NCI-H748 (cell line): ENCODE data around the gene FAF2.
"Not testable (repeated sequence)": the region's sequence is repeated elsewhere in the genome, so short reads cannot be mapped to it uniquely, and the experiment has no call there.

Experiments
- DNase-seq: peaks from one replicate; lab custom pipeline; 2025; ENCODE audit not compliant: unreplicated experiment; lab: John Stamatoyannopoulos, UW

Gene FAF2

DNA sequence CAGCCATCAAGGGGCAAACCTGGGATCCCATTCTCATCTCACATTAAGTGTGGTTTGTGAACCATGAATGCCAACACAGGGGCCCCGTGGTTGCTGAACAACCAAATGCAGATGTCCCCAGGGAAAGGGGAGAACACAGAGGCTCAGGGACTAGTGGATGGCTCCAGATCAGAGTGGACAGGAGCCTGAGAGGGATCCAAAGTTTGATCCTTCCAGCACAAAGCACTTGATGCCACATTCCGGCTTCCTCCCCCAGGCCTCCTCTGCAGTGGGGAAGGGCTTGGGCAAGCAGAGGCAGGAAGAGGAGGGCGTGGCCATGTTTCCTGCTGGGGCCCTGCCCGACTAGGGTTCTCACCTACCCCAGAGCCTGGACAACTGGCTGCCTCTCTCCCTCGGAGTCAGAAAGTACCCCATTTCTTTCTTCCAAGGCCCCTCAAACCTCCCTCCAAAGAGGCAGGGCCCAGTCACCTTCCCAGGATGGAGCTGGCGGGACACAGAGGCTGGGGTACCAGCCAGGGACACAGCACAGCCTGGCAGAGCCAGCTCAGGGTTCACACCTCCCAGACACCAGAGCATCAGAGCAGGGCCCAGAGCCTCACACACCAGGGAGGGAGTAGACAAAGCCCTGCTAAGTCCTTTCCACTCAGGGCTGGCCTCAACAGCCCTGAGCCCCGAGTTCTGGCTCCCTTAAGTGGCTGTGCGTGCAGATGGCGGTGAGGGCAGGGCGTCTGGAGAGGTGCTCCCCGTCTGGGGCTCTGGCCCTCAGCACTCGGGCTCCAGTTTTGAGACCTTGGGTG is 93.4 kb downstream of the FAF2 start:
- peak; percentile 44 for DNase-seq

DNA sequence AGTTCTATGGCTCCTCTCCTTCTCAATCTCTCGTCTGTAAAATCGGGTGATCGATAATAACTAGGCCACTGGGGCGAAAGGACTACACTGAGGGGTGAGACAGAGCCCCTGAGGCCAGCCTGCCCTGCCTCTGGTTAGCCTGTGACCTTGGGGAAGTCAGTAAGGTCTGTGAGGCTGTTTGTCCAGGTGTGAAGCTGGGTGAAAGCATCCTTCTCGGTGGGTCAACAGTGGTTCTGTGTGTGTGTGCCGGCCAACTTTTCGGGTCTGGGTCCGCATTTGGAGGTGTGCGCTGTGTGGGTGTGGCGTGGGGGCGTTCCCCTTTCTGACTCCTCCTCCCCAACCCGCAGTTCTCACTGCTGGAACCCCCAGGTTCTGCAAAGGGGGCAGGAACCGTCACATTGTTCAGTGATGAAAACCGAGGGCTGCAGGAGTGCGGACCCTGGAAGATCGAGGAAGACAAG is 94.0 kb downstream of the FAF2 start:
- no peak for DNase-seq

DNA sequence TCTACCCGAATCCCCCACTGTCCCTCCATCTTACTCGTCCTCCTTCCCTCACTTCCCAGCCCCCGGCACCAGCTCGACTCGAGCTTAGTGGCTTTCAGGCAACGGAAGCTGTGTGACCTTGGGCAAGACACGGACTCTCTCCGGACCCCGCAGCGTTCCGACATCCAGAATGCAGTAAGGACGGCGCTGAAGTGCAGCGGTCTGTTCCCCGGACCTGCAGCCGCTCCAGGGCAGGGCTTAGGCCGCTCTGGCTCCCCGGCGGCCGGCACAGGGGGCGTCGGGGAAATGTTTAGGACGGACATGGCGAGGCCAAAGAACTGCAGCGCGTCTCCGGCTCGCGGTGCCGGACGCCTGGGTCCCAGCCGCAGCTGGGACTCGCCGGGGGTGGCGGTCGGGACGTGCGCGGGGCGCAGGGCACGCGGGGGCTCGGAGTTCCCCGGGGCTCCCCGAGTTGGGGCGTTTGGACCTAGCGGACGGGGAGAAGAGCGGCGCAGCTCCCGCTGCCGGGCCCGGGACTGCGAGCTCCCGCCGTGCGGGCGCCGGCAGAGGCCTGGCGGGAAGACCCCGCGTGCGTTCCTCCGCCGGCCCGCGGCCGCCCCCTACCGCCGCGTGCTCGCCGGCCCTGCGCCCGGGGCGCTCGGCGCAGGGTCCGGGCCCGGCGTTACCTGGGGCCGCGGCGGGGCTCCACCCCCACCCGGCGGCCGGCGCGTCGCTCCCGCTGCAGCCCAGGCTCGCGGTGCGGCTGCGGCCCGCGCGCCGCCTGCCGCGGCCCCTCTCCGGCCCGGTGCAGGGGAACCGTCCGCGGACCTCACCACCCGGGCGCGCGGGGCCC is 94.6 kb downstream of the FAF2 start:
- DNase-seq, result peak; percentile 69

DNA sequence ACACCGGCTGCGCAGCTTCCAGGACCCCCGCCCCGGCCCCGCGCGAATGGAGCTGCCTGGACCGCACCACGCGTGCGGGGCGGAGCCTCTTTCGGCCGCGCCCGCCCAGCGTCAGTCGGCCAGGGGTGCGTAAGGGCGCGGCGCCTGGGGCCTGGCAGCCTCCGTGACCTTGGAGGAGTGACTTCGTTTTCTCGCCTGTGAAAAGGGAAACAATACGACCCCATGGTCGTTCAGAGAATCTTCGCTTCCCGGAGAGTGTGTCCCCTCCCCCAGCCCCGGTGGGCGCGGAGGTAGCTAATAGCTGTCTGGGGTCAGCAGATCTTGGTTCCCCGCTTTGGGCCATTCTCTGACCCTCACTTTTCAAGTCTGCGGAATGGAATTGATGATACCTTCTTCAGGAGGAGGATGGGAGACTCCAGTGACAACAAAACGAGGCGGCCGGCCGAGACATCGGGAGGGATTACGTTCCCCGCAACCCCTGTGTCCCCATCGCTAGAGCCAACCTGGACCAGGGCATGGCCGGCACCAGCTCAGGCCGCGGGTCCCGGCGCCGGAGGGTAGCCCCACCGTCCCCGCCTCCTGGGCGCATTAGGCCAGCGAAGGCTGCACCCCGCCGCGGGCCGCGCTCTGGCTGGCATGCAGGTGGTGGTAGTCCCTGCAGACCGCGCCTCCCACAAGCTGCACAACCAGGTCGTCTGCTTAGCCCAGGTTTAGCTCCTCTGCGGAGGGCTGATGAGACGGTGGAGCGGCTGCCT is 95.4 kb downstream of the FAF2 start:
- peak; percentile 89 for DNase-seq

DNA sequence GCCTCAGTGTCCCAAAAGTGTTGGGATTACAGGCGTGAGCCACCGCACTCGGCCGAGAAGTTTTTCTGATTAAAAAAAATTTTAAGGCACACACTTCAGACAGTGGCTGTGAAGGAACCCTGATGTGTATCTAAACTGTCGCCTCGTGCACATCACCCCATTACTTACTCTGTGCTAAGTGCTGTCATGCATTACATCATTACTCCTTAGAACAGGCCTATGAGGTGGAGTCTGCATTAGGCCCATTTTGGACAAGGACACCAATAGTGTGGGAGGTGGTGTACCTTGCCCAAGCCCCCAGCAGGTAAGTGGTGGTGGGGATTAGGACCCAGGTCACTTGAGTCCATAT is 97.2 kb downstream of the FAF2 start:
- no peak for DNase-seq

DNA sequence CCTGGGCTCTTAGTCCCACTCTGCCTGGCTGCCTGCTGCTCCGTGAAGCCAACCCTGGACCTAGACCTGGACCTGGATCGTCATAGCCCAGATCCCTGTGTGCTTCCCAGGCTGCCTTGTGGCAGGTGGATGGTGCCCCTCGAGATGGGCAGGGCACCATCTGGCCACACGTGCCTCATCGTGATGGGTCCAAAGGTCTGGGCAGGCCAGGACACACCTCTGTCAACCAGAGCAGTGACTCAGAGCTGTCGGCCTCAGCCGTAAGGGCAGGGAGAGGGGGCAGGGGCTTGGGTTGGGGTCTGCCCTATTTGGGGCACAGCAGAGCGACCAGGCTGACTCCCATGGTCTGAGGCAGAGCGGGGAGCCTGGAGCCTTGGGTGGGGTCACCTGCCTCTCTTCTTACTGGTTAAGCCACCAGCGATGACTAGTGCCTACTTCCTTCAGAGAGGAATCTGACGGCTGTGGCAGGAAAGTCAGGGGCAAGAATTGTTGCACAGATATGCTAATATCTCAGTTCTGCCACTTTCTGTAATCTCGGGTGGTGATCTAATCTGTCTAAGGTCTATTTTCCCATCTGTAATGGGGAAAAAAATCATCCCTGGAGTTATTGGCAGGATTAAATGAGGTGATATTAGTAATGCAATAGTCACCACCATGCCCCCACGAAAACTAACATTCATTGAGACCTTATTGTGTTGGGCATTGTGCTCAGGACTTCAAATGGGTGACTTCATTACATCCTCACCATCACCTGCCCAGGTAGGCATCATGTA is 97.7 kb downstream of the FAF2 start:
- no peak for DNase-seq

DNA sequence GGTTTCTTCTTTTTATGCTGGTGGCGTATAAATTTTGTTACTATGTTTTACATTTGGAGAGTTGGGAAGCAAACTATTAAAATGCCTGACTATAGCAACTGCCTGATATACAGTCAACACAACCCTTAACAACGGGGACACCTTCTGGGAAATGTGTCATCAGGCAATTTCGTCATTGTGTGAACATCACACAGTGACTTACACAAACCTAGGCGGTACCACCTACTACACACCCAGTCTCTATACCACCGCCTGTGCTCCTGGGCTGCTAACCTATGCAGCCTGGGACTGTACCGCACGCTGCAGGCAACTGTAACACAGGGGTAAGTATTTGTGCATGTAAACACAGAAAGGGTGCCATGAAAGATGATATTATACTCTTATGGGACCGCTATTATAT is 99.6 kb downstream of the FAF2 start:
- no peak for DNase-seq

DNA sequence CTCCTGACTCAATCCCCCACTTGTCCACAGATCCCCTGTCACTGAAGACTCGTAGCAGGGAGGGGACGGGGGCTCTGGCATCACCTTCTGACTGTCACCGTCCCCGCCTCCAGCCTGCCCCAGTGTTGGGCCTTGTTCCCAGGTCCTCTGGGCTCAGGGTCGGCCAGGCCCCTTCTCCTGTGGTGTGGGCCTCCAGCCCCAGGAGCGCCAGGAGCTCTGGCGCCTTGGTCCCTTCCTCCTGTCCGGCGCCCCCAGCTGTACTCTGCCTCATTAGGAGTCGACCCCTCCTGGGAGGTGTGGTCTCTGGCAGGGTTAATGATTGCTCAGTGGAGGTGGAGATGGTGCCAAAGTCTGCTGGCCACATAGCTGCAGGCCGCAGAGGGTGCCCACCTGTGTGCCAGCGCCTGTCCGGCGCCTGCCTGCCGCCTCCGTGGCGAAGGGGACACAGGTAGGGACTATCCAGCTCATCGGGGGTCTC is 100.8 kb downstream of the FAF2 start, which contains the start of gene CDHR2:
TSS of gene CDHR2 (plus strand) at position 376 of the 478 bp plus-strand sequence. CDS start 16,011 bp downstream, outside the sequence.
- no peak for DNase-seq

DNA sequence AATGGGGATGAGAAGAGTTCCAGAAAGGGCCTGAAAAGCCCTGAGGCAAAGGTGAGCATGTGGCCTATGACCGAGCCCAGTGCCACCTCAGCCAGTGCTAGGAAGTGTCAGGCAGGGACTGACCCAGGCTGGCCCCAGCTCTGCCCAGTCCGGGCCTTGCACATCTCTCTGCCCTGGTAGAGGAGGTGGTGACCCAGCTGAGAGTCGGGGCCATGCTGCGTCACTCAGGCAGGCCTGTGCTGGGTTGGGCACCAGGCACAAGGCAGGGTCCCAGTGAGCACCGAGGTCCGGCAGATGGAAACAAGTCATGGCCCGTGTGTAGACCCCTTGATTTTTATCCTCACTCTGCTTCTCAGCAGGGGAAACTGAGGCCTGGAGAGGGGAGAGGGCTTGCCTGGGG is 101.7 kb downstream of the FAF2 start:
- DNase-seq, result no peak

DNA sequence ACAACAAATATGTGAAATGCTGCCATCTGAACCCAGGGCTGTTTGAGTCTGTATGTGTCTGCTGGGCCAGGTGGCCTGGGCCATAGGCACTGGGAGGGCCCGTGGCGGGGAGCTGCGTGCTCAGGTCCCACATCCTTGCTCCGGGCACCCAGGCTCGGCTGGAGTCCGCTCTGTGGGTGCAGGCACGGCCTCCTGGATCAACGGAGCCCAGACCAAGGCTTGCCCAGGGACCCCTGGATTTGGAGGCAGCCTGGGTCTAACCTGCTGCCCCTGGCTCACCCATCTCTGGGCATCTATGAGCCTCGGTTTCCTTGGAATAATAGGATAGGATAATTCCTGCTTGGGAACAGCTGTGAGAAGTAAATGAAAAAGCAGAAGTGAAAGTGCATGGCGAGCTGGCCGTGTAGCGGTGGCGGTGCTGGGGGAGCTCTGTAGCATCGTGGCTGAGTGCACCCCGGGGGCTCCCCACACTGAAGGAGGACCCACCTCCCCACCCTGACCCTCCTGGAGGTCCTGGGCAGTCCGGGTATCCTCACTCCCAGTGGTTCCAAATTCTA is 102.2 kb downstream of the FAF2 start:
- no peak for DNase-seq

DNA sequence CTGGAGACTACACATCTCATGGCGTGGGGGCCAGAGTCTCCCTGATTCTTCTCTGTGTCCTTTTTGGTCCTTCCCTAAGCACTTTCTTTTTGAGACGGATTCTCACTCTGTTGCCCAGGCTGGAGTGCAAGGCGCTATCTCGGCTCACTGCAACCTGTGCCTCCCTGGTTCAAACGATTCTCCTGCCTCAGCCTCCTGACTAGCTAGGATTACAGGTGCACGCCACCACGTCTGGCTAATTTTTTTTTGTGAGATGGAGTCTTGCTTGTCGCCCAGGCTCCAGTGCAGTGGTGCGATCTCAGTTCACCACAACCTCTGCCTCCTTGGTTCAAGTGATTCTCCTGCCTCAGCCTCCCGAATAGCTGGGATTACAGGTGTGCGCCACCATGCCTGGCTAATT is 102.8 kb downstream of the FAF2 start:
- DNase-seq, result not testable (repeated sequence)

DNA sequence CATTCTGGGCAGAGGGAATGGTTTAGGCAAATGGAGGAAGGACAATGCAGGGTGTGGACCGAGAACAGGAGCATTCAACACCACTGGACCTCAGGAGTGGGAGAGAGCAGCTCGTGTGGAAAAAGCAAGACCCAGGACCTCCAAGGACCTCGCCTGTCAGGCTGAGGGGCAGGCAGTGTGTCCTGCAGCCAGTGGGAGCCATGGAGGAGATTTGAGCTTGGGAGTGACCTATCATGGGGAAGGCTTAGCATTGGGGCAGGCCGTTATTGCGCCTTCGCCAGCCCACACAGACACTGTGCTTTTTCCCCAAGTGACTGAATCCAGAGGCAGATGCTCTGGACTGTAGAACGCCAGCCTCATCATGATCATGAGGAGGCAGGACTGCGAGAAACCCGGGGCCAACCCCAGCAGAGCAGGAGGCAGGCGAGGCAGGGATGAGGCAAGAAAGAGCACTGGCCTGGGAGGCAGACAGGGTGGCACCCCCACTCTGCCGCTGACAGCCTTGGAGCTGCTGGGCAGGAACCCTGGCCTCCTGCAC is 104.2 kb downstream of the FAF2 start:
- no peak for DNase-seq

DNA sequence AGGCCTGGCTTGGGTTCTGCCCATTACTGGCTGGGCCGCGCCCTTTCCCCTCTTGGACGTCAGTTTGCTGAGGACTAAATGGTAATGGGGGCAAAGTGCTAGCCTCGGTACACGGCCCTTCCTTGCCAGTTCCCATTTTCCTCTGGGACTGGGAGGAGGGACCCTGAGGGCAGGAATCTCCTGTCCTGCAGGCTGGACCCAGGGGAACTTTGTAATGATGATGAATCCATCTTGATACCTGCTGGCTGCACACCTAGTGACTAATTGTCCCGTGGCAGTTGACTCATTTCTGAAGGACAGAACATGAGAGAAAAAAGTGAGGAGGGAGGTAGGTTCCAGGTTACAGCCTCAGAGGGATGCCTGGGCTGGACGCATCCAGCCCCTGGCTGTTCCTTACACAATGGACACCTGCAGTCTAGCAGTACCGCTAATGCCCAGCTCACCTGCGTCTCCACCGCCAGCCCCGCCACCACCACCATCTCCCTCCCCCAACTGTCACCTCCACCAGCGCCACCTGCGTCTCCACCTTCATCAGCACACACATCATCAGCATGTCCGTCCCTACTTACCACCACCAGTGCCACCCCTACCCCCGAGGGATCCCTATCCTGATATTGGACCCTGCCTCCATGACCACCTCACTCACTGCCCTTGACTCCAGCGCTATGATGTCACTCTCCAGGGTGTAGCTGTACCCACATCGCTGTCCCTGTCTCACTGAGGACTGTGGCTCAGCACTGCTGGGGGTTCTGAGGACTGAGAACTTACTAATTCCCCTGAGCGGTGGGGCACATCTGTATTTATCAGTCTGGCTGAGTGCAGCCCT is 105.3 kb downstream of the FAF2 start:
- DNase-seq, result peak; percentile 48

DNA sequence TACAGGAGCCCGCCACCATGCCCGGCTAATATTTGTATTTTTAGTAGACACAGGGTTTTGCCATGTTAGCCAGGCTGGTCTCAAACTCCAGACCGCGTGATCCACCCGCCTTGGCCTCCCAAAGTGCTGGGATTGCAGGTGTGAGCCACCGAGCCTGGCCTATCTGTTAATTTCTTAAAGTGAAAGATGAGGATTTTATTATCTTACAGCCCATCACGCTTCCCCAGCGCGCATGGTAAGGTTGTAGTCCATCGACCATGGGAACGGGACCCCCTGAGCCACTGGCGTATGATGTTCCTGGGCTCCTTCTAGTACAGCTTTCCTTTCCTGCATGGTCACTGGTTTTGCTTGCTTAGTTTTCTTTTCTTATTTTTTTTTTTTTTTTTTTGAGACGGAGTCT is 109.7 kb downstream of the FAF2 start:
- no peak for DNase-seq
